HG03575 (cell line): ENCODE measurements around the gene UBE2H.
"Not testable (repeated sequence)": the region's sequence is repeated elsewhere in the genome, so short reads cannot be mapped to it uniquely, and the experiment has no call there.

ENCODE experiments used
- ATAC-seq: cut with Tn5 transposase; IDR thresholded peaks from one replicate; pipeline ENCODE4 v1.9.1; 2021; ENCODE audit not compliant: unreplicated experiment, insufficient number of reproducible peaks, low FRiP score; ENCODE audit errors: extremely low read depth

The UBE2H gene

GRCh38 chr7:129952653-129953560 is at the start of gene UBE2H:
Gene UBE2H, minus strand, starts transcription at chr7:129952960. Its CDS starts 405 bp downstream, at chr7:129952555.
- ATAC-seq: no peak

- ATAC-seq: no peak
Observed at GRCh38 chr7:129998446-129998845, 45.7 kb upstream of the UBE2H start.

GRCh38 chr7:129997285-129997684 is 44.5 kb upstream of the UBE2H start:
- no peak for ATAC-seq

- ATAC-seq: no peak
Observed at GRCh38 chr7:129993275-129993674, 40.5 kb upstream of the UBE2H start.

DNA sequence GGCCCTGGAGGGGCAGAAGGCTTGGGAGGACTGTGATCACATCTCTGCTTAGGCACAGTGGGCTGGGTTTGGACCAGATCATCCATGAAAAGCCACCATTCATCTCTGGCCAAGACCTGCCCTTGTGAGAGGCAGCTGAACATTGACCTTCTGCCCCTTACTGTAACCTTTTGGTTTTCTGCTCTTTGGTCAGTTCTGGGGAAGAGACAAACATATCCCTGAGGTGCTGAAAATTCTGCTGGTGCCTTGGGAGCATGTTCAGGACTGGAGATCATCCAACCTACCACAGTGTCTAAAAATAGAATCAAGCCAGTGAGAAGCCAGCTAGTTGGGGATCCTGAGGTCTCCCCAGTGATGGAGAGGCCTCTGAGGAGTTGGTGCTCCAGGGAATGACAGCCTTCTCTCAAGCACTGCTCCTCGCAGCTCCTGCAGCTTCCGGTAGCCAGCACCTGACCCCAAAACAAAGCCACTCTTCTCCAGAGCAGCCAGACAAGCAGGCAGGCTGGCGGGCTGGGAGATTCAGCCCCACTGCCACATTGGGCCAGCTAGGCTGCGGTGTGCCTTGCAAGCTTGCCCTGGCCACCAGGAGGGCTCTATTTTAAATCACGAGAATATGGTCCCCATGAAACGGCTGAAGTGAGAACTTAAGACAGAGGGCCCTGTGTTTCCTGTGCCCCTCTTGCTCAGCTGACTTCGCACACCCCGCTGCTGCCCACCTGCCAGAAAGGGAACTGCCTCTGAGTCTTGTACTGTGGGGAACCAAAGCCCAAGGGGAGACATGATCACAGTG is 37.8 kb upstream of the UBE2H start:
- ATAC-seq: no peak

- no peak for ATAC-seq
Observed at GRCh38 chr7:129989466-129989865, 36.7 kb upstream of the UBE2H start.

GRCh38 chr7:129986600-129986999 is 33.8 kb upstream of the UBE2H start:
- no peak for ATAC-seq

GRCh38 chr7:129980667-129981066 is 27.9 kb upstream of the UBE2H start:
- ATAC-seq: no peak

- ATAC-seq: no peak
Observed at GRCh38 chr7:129975309-129975708, 22.5 kb upstream of the UBE2H start.

DNA sequence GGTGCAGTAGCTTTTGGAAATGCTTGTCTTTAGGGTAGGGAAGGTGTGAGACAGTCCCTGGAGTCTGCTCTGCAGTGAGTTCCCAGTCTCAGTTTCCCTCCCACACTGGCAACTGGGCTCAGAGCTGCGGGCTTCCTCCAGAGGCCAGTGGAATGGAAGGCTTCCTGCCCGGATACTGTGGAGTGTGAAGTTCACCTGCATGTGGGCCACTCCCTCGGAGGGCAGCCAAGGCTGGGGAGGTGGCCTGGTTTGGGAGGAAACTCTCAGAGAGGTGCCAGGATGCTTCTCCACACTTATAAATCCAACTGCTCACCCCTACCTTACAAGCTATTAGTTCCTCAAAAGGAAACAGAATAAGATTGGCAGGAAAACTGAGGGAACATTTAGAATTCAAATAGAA is 18.1 kb upstream of the UBE2H start:
- ATAC-seq: no peak

DNA sequence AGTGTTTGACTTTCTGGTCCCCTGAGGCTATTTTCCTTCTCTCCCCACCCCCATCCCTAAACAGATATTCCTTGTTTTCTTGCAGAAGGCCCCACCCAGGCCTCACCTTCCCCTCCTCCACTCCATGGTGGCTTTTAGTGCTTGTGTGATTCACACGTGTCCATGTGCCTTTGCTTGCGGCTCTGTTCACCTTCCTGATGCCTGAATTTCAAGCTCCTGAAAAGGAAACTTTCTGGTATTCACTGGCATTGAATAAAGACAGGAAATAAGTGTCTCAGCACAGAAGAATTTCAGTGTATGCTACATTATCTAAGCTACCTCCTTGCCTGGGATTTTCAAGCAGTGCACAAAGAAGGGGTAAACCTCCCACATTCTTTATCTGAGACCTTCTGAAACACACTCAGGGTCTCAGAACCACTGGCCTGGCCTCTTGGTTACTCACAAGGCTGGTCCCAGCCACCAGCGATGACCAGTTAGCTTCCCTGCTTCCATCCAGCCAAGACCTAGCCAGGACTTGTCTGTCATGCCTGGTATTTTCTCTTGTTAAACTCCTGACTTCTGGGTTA is 17.2 kb upstream of the UBE2H start:
- ATAC-seq: no peak

DNA sequence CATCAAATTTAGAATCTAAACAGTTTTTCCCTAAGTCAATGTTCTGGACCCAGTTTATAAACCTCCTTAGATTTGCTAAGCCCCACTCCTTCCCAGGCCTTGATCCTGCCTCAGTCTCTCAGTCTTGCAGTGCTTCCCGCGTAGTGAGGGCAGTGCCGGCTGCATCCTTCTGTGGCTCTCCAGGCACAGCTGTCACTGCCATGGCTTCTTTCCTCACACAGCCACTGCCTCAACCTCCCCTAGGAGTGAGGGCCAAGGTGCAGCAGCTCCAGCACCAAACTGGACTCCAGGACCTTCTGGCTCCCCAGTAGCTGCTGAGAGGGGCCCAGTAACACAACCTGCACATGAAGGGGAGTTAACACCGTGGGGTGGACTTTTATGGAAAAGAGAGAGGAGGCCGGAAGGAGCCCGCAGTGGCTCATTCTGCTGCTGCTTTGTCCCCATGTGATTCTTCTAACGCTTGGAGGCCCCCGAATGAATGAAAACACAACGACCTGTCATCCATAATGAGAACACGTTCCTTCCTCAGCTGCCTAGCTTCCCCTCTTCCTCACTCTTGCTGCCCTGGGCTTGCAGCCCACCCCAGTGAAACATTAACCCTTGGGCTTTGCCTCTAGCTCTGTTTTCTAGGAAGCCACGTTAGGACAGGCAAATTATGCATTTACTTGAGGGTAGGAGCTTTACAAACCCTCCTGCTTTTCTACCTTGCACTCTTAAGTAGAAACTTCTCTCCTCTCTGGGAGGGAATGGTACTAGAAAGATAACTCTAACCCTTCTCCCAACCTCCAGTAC is 16.0 kb upstream of the UBE2H start:
- ATAC-seq: no peak

- ATAC-seq: not testable (repeated sequence)
Observed at GRCh38 chr7:129960204-129960475, 7.4 kb upstream of the UBE2H start.

GRCh38 chr7:129959471-129960203 is 6.9 kb upstream of the UBE2H start:
- no peak for ATAC-seq

GRCh38 chr7:129958643-129959470 is 6.1 kb upstream of the UBE2H start:
- no peak for ATAC-seq

DNA sequence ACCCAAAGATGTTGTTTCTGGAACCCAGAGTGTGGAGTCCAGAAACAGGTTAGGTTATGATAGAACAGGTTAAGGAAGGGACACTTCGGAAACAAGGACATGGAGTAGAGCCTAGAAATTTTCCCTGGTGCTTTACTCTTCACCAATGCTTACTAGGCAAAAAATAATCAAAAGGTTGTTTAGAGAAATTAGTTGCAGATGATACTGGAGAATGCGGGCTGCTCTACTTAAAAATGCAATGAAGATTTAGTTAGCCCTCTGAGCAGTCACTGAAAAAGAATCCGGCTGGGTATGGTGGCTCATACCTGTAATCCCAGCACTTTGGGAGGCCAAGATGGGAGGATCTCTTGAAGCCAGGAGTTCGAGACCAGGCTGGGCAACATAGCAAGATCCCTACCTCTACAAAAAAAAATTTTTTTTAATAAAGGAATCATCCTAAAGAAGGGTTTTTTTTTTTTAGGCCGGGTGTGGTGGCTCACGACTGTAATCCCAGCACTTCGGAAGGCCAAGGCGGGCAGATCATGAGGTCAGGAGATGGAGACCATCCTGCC is 3.3 kb upstream of the UBE2H start:
- no peak for ATAC-seq

DNA sequence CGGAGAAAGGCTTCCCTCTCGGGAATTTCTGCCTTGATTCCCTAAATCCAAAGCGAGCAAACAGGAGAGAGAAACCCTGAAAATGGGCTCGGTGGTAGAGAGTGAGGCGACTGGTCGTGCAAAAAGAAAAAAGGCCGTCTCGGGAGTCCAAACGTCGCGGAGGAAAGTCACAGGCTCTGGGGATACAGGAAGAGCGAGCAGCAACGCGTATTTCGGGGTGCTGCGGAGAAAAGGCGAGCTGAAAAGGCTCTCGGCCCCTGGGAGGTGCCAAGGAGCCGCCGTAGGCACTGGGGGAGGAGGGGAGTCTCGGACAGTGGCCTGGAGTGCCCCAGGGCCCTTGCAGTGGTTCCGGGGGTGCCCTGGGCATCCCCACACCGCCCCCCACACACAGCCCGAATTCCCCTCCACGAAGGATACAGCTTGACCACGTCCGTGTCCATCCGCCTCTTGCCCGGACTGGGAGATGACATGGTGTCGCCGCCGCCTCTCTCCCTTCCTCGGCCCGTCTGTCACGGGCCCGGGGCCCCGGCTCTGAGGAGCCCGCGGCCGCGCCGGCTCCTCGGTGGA is 591 bp downstream of the UBE2H start:
- ATAC-seq: no peak
